Thoracic aorta (tissue), 2 donors: ENCODE results near the gene MAP3K13. TPM values are rescaled to one million over a fixed set of nuclear protein-coding genes. Genes with fewer than 3 reads are reported as not detected.

Source experiments
- ATAC-seq: fragments of 150-250 bp; one replicate; pipeline ENCODE4 v1.8.0; 2017; ENCODE audit warnings: low read depth; ENCODE audit not compliant: insufficient number of reproducible peaks, low FRiP score
- DNase-seq: peaks from one replicate; pipeline ENCODE4 v3.0.0-alpha.2; 2020; ENCODE audit warnings: low spot score
- H3K27ac ChIP-seq, 2 donors: fragments of 200-600 bp; sonication (generic); 1 replicate in 1 of 2; 2 replicates in 1 of 2; pipeline ENCODE4 v1.5.1; 2016; ENCODE audit warnings: mild to moderate bottlenecking in 2 of 2, moderate library complexity in 2 of 2
- H3K27me3 ChIP-seq: fragments of 200-600 bp; sonication (generic); replicated peaks from 2 replicates; pipeline ENCODE4 v1.6.0; 2016; ENCODE audit warnings: mild to moderate bottlenecking; ENCODE audit not compliant: insufficient read depth
- H3K36me3 ChIP-seq: fragments of 200-600 bp; sonication (generic); one replicate; pipeline ENCODE4 v1.5.1; 2016
- H3K4me1 ChIP-seq, 2 donors: fragments of 200-600 bp; sonication (generic); 1 replicate in 1 of 2; 2 replicates in 1 of 2; pipeline versions ENCODE4 v1.5.1 to v1.6.0; 2016; ENCODE audit warnings: low read depth in 2 of 2, mild to moderate bottlenecking in 1 of 2; ENCODE audit not compliant: control insufficient read depth in 1 of 2
- H3K4me3 ChIP-seq: fragments of 200-600 bp; sonication (generic); 2 replicates; pipeline ENCODE4 v1.5.1; 2016; ENCODE audit warnings: mild to moderate bottlenecking
- H3K9me3 ChIP-seq: fragments of 200-600 bp; sonication (generic); 2 replicates; pipeline ENCODE4 v1.5.1; 2016
- total RNA-seq, 2 donors: library from RNA; depleted of rRNA; stranded (reverse); fragments of >200 nt; gene quantifications; one replicate each; pipeline versions ENCODE4 v1.1.0 to v1.2.3, GENCODE V29; 2016
- TF ChIP-seq, protein P1 (sequence below): fragments of 200-600 bp; sonication (generic); IDR thresholded peaks from one replicate; pipeline ENCODE4 v1.5.1; 2019; ENCODE audit warnings: antibody characterized with exemption

The MAP3K13 gene
- total RNA-seq, 2 donors from 2014 or later, result 17.3 to 21.9 TPM

DNA sequence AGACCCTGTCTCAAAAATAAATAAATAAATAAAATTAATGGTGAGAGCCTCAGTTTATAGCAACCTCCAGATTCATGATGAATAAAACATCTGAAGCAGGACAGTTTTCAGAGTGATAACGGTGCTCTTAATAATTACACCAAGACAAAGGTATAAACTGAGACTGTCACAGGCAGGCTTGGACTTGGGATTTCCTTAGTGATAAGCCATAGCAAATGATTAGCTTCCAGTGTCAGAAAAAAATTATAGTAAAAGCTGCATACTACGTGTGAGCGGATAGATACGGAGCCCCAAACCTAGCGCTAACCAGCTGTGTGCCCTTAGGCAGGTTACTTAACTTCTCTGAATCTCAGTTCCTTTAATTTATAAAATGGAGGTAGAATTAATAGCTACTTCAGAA is 167.9 kb downstream of the MAP3K13 start:
- Histone ChIP-seq H3K4me3 (no peak overlapping the region), H3K36me3 (no peaks in the 10 kb centered on the region), H3K9me3 (no peaks in the 10 kb centered on the region), H3K27ac (no peak overlapping the region), H3K27me3 (no peaks in the 10 kb centered on the region), H3K4me1 (no peaks in the 10 kb centered on the region)
- DNase-seq (no peak), ATAC-seq (no peak)
- TF ChIP-seq, protein P1, sequence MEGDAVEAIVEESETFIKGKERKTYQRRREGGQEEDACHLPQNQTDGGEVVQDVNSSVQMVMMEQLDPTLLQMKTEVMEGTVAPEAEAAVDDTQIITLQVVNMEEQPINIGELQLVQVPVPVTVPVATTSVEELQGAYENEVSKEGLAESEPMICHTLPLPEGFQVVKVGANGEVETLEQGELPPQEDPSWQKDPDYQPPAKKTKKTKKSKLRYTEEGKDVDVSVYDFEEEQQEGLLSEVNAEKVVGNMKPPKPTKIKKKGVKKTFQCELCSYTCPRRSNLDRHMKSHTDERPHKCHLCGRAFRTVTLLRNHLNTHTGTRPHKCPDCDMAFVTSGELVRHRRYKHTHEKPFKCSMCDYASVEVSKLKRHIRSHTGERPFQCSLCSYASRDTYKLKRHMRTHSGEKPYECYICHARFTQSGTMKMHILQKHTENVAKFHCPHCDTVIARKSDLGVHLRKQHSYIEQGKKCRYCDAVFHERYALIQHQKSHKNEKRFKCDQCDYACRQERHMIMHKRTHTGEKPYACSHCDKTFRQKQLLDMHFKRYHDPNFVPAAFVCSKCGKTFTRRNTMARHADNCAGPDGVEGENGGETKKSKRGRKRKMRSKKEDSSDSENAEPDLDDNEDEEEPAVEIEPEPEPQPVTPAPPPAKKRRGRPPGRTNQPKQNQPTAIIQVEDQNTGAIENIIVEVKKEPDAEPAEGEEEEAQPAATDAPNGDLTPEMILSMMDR, result no peak

GRCh38 chr3:185532901-185533300 is 170.0 kb downstream of the MAP3K13 start:
- Histone ChIP-seq H3K36me3 (no peaks in the 10 kb centered on the region), H3K27me3 (no peaks in the 10 kb centered on the region), H3K4me3 (no peak overlapping the region), H3K27ac (no peak overlapping the region), H3K9me3 (no peaks in the 10 kb centered on the region), H3K4me1 (no peaks in the 10 kb centered on the region)
- TF ChIP-seq, protein P1, result no peak
- ATAC-seq, result no peak
- DNase-seq, result no peak

DNA sequence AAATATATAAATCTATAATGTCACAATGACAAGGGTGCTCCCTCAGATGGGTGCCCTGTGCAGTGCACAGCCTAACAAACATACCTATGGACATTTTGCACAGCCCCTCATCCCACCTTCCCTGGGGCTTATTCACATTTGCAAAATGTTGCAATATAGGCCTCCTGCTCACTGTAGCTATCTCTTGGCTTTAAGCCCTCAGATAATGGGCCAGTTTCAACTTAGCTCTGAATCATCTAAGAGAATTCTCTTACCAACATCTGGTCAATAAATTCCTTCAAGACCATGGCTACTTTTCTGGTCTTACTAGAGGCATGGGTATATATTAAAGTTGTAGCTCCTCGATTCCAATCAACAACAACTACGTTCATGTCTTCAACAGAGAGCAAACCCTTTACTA is 171.6 kb downstream of the MAP3K13 start:
- Histone ChIP-seq H3K27ac (no peak overlapping the region), H3K9me3 (no peaks in the 10 kb centered on the region), H3K27me3 (no peaks in the 10 kb centered on the region), H3K36me3 (no peaks in the 10 kb centered on the region), H3K4me3 (no peak overlapping the region), H3K4me1 (no peaks in the 10 kb centered on the region)
- DNase-seq (no peak), ATAC-seq (no peak)
- TF ChIP-seq, protein P1, result no peak

GRCh38 chr3:185537369-185537970 is 174.5 kb downstream of the MAP3K13 start:
- no peaks in the 10 kb centered on the region for H3K36me3 ChIP-seq
- TF ChIP-seq, protein P1, result no peak
- DNase-seq, result peak; percentile 4
- no peak overlapping the region for H3K27ac ChIP-seq
- no peaks in the 10 kb centered on the region for H3K9me3 ChIP-seq
- no peak overlapping the region for H3K4me3 ChIP-seq
- no peaks in the 10 kb centered on the region for H3K27me3 ChIP-seq
- ATAC-seq, result peak; percentile 67
- H3K4me1 ChIP-seq, result no peaks in the 10 kb centered on the region

Other genes starting within 250 kb of the MAP3K13 start
- gene C3orf70, start 210.1 kb upstream of the MAP3K13 start, total RNA-seq, result 10 to 100 TPM; 14.2 to 22.7 TPM
- 1 to 10 TPM; 2.0 to 3.1 TPM for gene EHHADH, start 109.1 kb upstream of the MAP3K13 start, total RNA-seq
- 10 to 100 TPM; 10.8 to 17.0 TPM for gene TMEM41A, start 135.9 kb downstream of the MAP3K13 start, total RNA-seq
- 1 to 10 TPM; 2.0 to 4.5 TPM for gene LIPH, start 189.5 kb downstream of the MAP3K13 start, total RNA-seq
- 10 to 100 TPM; 23.2 to 49.0 TPM for gene SENP2, start 223.2 kb downstream of the MAP3K13 start, total RNA-seq